DMS153 treated with DMSO at 0.1 percent for 48 hours (cell line): ENCODE results near the gene ALDOB.
"Not testable (repeated sequence)": the region's sequence is repeated elsewhere in the genome, so short reads cannot be mapped to it uniquely, and the experiment has no call there.

ENCODE experiments used
- DNase-seq: peaks from one replicate; lab custom pipeline; 2025; ENCODE audit not compliant: unreplicated experiment; lab: John Stamatoyannopoulos, UW

The ALDOB gene

GRCh38 chr9:101388507-101388993 is 47.0 kb downstream of the ALDOB start:
- no peak for DNase-seq

- no peak for DNase-seq
Observed at GRCh38 chr9:101387871-101388506, 47.6 kb downstream of the ALDOB start.

GRCh38 chr9:101384873-101385536 is 50.6 kb downstream of the ALDOB start, which contains the start of gene BAAT:
BAAT (minus strand) TSS chr9:101385006; CDS start chr9:101371404, 13,602 bp downstream.
- not testable (repeated sequence) for DNase-seq

GRCh38 chr9:101383361-101383760 is 52.2 kb downstream of the ALDOB start:
- DNase-seq: no peak

GRCh38 chr9:101381833-101382342 is 53.7 kb downstream of the ALDOB start:
- no peak for DNase-seq

GRCh38 chr9:101381118-101381517 is 54.5 kb downstream of the ALDOB start:
- no peak for DNase-seq

- DNase-seq: no peak
Observed at GRCh38 chr9:101380295-101380694, 55.3 kb downstream of the ALDOB start.

GRCh38 chr9:101376111-101376848 is 59.3 kb downstream of the ALDOB start:
- DNase-seq: no peak

- DNase-seq: no peak
Observed at GRCh38 chr9:101375546-101375945, 60.0 kb downstream of the ALDOB start.

GRCh38 chr9:101372327-101373118 is 63.1 kb downstream of the ALDOB start:
- DNase-seq: no peak

- no peak for DNase-seq
Observed at GRCh38 chr9:101371813-101372212, 63.8 kb downstream of the ALDOB start.
